ENCODE results near the gene CLDN1.

The CLDN1 gene

DNA sequence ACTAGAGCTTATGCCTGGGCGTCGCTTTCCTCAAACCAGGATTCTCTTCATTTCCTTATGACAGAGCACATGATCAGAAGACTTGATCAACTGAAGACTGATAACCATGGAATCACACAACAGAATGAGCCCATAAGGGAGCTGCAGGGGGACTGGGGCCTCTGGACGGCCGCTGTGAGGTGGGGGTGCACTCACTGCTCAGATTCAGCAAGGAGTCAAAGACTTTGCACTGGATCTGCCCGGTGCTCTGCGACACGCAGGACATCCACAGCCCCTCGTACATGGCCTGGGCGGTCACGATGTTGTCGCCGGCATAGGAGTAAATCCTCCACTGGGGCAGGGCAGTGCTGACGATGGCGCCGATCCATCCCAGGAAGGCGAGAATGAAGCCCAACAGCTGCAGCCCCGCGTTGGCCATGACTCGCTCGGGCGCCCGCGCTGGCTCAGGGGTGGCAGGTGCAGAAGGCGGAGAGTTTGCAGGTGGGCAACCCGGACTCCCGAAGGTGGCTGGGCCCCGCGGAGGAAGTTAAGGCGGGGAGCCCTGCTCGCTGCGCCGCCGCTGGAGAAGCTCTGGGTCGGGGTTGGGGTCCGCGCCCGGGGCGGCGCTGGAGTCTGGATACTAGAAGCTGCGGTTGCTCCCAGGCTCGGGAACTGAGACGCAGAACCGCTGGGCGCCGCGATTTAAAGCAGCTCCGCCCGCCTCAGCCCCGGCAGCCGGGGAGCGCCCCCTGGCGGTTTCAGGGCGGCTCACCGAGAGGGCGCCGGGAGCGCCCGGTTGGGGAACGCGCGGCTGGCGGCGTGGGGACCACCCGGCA, at the start of gene CLDN1:
Gene CLDN1 (minus strand): TSS at position 658 of the 815 bp plus-strand sequence. CDS start 240 bp downstream, at position 418.
- peak; percentile 1 for DNase-seq

GRCh38 chr3:190371152-190371551, 48.9 kb upstream of the CLDN1 start:
- no peak for DNase-seq

- DNase-seq: no peak
Measured at GRCh38 chr3:190370369-190370768, 48.1 kb upstream of the CLDN1 start.

- DNase-seq: no peak
Measured at GRCh38 chr3:190369668-190370295, 47.5 kb upstream of the CLDN1 start.

GRCh38 chr3:190368881-190369280, 46.6 kb upstream of the CLDN1 start:
- DNase-seq: no peak

DNA sequence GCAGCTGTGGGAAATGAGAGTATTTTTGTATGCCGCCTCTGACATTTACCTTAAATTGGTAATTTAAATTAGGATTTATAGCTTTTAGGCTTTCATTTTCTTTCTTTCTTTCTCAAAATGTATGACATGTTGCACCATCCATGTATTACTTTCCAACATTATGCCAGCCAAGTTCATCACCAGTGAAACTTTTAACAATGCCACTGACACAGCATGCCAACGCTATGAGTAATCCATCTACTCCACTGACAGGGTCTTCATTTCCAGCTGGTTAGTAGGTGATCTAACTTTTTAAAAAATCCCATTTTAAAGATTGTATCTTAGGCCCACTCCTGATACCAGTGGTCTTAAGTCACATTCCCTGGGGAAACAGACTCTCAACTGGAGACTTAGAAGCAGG, 43.9 kb upstream of the CLDN1 start:
- DNase-seq: no peak

DNA sequence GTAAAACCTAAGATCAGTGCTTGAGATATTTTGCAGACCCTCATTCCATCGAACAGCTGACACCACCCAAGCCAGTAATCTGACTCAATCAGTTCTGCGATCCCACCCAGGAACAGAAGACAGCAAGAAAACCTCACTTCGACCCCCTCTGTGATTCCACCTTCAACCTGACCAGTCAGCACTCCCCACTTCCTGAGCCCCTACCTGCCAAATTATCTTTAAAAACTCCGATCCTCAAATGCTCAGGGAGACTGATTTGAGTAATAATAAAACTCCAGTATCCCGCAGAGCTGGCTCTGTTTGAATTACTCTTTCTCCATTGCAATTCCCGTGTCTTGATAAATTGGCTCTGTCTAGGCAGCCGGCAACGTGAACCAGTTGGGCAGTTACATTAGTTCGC, 40.0 kb upstream of the CLDN1 start:
- no peak for DNase-seq

DNA sequence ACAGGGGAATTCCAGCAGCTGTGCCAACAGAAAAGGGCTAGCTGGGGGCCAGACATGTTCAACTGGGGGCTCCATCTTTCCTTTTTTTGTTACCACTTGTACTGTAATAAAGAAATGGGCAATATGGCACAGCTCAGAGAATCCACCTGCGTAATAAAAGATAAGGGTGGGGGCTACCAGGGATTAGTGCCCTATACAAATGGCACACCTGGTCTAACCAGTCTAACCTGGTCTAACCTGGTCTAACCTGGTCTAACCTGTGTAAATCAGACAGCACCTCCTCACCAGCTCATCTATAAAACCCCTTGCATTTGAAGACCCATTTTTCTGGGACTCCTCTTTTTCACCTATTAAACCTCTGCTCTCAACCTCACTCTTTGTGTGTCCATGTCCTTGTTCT, 39.5 kb upstream of the CLDN1 start:
- DNase-seq: no peak

- no peak for DNase-seq
Measured at GRCh38 chr3:190360228-190360627, 38.0 kb upstream of the CLDN1 start.

- DNase-seq: no peak
Measured at GRCh38 chr3:190359813-190360212, 37.6 kb upstream of the CLDN1 start.

GRCh38 chr3:190357468-190357867, 35.2 kb upstream of the CLDN1 start:
- no peak for DNase-seq

- DNase-seq: no peak
Measured at GRCh38 chr3:190356246-190356645, 34.0 kb upstream of the CLDN1 start.

DNA sequence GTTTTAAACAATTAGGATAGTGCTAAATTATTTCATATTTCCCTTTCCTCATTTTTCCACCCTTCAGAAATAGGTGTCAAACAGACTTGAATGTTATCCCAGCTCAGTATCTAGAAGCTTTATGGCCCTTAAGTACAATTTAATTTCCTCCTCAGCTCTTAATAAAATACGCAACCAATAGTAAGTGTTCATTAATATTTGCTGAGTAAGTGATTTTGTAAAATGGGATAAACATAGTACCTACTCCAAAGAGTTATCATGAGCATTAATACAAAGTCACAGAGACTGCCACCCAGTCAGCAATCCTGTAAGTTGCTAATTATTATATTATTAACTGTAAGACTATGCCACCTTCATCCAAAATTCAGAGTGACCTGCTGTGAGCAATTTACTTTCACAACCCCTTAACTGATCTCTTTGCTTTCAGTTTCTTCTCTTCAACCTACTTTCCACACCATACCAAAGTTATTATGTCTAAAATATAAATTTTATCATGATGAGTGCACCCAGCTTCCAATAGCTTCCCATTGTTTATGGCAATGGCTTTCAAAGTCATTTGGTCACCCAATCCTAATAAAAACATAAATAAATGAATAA, 30.7 kb upstream of the CLDN1 start:
- no peak for DNase-seq

DNA sequence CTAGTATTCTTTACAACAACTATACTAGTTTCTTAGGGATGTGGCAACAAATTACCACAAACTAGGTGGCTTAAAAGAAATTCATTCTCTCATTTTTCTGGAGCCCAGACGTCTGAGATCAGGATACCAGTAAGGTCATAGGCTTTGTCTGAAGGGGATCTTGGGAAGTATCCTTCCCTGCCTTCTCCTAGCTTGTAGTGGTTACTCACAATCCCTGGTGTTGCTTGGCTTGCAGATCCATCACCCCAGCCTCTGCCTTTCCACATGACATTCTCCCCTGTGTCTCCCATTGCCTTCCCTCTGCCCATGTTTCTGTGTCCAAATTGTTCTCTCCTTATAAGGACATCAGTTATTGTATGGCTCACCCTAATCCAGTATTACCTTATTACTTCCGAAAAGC, 24.3 kb upstream of the CLDN1 start:
- no peak for DNase-seq

GRCh38 chr3:190345878-190346277, 23.6 kb upstream of the CLDN1 start:
- no peak for DNase-seq

GRCh38 chr3:190345027-190345821, 23.0 kb upstream of the CLDN1 start:
- DNase-seq: no peak

DNA sequence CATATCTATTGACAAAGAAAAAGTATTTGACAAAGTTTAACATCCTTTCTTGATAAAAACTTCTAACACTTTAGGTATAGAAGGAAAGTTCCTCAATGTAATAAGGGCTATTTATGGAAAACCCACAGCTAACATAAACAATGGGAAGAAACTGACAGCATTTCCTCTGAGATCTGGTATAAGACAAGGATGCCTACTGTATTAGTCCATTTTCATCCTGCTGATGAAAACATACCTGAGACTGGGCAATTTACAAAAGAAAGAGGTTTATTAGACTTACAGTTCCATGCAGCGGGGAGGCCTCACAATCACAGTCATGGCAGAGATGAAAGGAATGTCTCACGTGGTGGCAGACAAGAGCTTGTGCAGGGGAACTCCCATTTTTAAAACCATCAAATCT, 17.8 kb upstream of the CLDN1 start:
- no peak for DNase-seq

- DNase-seq: no peak
Measured at GRCh38 chr3:190339130-190339529, 16.9 kb upstream of the CLDN1 start.

- no peak for DNase-seq
Measured at GRCh38 chr3:190338717-190339116, 16.5 kb upstream of the CLDN1 start.

- no peak for DNase-seq
Measured at GRCh38 chr3:190337301-190337700, 15.1 kb upstream of the CLDN1 start.

DNA sequence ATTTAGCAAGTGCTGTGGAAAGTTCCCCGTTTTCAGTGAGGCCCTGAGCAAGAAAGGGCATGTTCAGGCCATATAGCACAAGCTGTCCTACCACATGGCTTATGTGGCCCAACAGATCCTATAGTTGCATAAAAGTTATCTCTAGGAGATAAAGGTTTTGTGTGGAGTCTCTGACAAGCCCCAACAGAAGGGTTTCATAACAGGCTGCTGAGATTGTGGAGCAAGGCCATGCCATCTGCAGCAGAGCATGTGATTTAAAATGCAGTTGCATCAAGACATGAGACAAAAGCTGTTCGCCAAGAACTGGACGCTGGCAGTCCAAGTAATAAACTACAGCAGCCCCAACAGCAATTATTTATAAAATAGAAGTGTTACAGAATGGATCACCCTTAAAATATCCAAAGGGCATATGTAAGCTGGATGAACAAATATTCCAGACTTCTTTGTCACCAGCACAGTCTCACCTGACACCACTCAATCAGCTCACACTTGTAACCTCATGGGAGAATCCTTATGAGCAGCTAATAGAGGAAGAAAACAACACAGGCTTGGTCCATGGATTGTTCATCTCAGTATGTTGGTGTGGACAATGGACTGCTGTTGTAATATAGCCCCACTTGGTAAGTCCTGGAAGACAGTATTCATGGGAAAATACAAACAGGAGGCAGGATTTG, 14.4 kb upstream of the CLDN1 start:
- DNase-seq: no peak

DNA sequence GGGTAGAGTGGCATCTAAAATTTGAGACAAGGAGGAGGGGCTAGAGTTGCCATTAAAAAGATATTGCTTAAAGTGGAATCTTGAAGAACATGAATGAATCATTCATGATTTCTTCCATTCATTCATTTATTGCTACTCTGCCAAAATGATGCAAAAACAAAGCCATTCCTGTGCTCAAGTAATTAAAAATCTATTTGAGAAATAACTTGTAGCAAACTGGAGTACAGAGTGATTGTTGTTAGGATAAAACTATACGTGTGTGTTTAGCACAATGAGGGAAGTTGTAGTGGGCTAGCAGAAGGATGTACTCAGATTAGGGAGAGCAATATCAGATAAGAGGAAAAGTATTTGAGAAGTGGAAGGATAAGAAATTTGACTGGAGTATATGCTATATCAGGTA, 11.7 kb upstream of the CLDN1 start:
- no peak for DNase-seq
